ENCODE results near the gene TIMP2. TPM values are rescaled to one million over a fixed set of nuclear protein-coding genes. Genes with fewer than 3 reads are reported as not detected.

Gene TIMP2
- total RNA-seq, 4 donors from 2014 or later = 187 to 456 (median 339) TPM

DNA sequence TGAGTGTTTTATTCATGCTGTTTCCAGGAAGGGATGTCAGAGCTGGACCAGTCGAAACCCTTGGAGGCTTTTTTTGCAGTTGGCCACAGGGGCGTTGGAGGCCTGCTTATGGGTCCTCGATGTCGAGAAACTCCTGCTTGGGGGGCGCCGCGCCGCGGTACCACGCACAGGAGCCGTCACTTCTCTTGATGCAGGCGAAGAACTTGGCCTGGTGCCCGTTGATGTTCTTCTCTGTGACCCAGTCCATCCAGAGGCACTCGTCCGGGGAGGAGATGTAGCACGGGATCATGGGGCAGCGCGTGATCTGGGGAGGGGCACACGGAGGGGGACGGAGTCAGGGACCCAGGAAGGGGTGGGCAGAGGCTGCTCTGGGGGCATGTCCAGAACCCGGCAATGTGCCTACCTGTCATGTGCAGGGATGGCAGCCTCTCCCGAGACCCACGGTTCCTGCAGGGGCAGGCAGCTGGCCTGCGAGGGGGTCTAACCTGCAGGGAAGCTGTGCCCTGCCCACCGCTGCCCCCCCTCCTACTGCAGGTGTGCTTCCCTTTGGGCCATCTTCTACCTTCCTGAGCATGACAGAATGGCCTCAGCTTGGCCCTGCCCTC lies 69.5 kb downstream of the TIMP2 start:
- DNase-seq (ENCODE audit: low spot score in 2 of 2) = no peak
- Histone ChIP-seq H3K27me3 (no peaks in the 10 kb centered on the region), H3K4me1 (peaks cover 0 to 7% (median 0%) of the 10 kb centered on the region in 4 donors), H3K4me3 (no peak overlapping the region), H3K36me3 (peaks cover 0 to 76% (median 0%) of the 10 kb centered on the region in 3 donors), H3K9me3 (no peaks in the 10 kb centered on the region), H3K27ac (peak overlapping the region in 2 of 4 donors; percentile 24 to 80)
- 84 to 88% methylated on average over 25 of the region's 25 CpGs for WGBS, 2 donors
- no peak for TF ChIP-seq EP300 (IDR thresholded peaks at IDR 0.05)
- TF ChIP-seq, protein P1, sequence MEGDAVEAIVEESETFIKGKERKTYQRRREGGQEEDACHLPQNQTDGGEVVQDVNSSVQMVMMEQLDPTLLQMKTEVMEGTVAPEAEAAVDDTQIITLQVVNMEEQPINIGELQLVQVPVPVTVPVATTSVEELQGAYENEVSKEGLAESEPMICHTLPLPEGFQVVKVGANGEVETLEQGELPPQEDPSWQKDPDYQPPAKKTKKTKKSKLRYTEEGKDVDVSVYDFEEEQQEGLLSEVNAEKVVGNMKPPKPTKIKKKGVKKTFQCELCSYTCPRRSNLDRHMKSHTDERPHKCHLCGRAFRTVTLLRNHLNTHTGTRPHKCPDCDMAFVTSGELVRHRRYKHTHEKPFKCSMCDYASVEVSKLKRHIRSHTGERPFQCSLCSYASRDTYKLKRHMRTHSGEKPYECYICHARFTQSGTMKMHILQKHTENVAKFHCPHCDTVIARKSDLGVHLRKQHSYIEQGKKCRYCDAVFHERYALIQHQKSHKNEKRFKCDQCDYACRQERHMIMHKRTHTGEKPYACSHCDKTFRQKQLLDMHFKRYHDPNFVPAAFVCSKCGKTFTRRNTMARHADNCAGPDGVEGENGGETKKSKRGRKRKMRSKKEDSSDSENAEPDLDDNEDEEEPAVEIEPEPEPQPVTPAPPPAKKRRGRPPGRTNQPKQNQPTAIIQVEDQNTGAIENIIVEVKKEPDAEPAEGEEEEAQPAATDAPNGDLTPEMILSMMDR (IDR thresholded peaks at IDR 0.05) = no peak
- no peak for TF ChIP-seq POLR2A (IDR thresholded peaks at IDR 0.05)

GRCh38 chr17:78854508-78854907 lies 70.7 kb downstream of the TIMP2 start:
- H3K9me3 ChIP-seq = no peaks in the 10 kb centered on the region
- no peak for DNase-seq (ENCODE audit: low spot score in 2 of 2)
- no peak for TF ChIP-seq EP300 (IDR thresholded peaks at IDR 0.05)
- H3K36me3 ChIP-seq = peaks cover 0 to 66% (median 0%) of the 10 kb centered on the region in 3 donors
- H3K4me1 ChIP-seq = peaks cover 0 to 7% (median 0%) of the 10 kb centered on the region in 4 donors
- H3K4me3 ChIP-seq = no peak overlapping the region
- peak overlapping the region in 1 of 4 donors; percentile 80 for H3K27ac ChIP-seq
- H3K27me3 ChIP-seq = no peaks in the 10 kb centered on the region
- 66 to 74% methylated on average over 7 to 9 of the region's 9 CpGs for WGBS, 2 donors

DNA sequence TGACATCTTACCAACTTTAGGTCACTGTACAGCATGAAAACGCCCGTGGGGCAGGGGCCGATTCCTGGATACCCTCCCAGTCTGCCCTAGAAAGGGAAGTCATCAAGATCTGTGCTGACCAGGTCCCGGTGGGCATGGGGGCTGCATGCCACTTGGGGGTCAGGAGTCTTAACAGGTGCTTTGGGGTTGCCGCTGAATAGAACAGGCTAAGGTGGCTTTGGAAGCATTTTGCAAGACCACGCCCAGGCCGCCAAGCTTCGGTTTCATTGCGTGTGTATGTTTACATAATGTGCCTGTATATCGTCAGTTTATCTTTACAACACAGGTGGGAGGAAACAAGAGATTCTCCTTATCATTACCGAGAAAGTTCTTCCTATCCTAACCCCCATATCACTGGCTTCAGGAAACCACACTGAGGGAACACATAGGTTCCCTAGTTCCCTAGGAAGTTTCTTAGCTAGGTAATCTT lies 71.2 kb downstream of the TIMP2 start:
- H3K4me3 ChIP-seq = no peak overlapping the region
- DNase-seq (ENCODE audit: low spot score in 2 of 2) = no peak
- H3K27me3 ChIP-seq = no peaks in the 10 kb centered on the region
- peaks cover 0 to 7% (median 0%) of the 10 kb centered on the region in 4 donors for H3K4me1 ChIP-seq
- TF ChIP-seq EP300 (IDR thresholded peaks at IDR 0.05) (no peak), POLR2A (IDR thresholded peaks at IDR 0.05) (no peak)
- TF ChIP-seq, protein P1 (IDR thresholded peaks at IDR 0.05) = no peak
- no peaks in the 10 kb centered on the region for H3K9me3 ChIP-seq
- peaks cover 0 to 60% (median 0%) of the 10 kb centered on the region in 3 donors for H3K36me3 ChIP-seq
- peak overlapping the region in 1 of 4 donors; percentile 80 for H3K27ac ChIP-seq
- 77% methylated on average over 11 of the region's 11 CpGs for WGBS, 2 donors

GRCh38 chr17:78852709-78853121 lies 72.5 kb downstream of the TIMP2 start:
- 61 to 66% methylated on average over 16 of the region's 16 CpGs for WGBS, 2 donors
- DNase-seq (ENCODE audit: low spot score in 2 of 2) = no peak
- peak overlapping the region in 3 of 4 donors; percentile 17 to 83 (median 80) for H3K27ac ChIP-seq
- H3K9me3 ChIP-seq = no peaks in the 10 kb centered on the region
- H3K4me3 ChIP-seq = no peak overlapping the region
- no peak for TF ChIP-seq POLR2A (IDR thresholded peaks at IDR 0.05)
- TF ChIP-seq EP300 (IDR thresholded peaks at IDR 0.05) = peak in 1 of 2 donors; percentile 68
- TF ChIP-seq, protein P1 (IDR thresholded peaks at IDR 0.05) = peak in 1 of 5 experiments; percentile 5
- H3K27me3 ChIP-seq = no peaks in the 10 kb centered on the region
- peaks cover 0 to 7% (median 0%) of the 10 kb centered on the region in 4 donors for H3K4me1 ChIP-seq
- peaks cover 0 to 54% (median 0%) of the 10 kb centered on the region in 3 donors for H3K36me3 ChIP-seq

DNA sequence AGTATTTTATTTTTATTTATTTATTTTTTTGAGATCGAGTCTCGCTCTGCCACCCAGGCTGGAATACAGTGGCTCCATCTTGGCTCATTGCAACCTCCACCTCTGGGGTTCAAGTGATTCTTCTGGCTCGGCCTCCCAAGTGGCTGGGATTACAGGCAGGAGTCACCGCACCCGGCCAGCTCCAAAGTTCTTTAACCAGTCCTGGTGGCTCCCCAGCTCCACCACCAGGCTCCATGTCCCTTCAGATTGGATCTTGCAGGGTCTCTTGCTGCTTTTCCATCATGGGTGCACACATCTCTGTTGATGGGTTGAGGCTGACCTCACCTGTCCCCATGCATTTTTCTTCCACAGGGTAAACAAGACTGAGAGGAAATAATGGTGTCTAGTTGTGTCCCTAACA lies 76.2 kb downstream of the TIMP2 start:
- DNase-seq (ENCODE audit: low spot score in 2 of 2) = no peak
- TF ChIP-seq EP300 (IDR thresholded peaks at IDR 0.05) (no peak), POLR2A (IDR thresholded peaks at IDR 0.05) (no peak)
- TF ChIP-seq, protein P1 (IDR thresholded peaks at IDR 0.05) = no peak
- Histone ChIP-seq H3K4me3 (no peak overlapping the region), H3K9me3 (no peaks in the 10 kb centered on the region), H3K36me3 (peaks cover 0 to 18% (median 0%) of the 10 kb centered on the region in 3 donors), H3K27ac (no peak overlapping the region), H3K27me3 (no peaks in the 10 kb centered on the region), H3K4me1 (peaks cover 0 to 8% (median 0%) of the 10 kb centered on the region in 4 donors)
- 87 to 93% methylated on average over 5 of the region's 5 CpGs for WGBS, 2 donors

All from tibial nerve (tissue), 4 donors.